ENCODE measurements around the gene PREX1. TPM values are rescaled to one million over a fixed set of nuclear protein-coding genes. Genes with fewer than 3 reads are reported as not detected.

The PREX1 gene
- polyA plus RNA-seq, 3 donors = 12.2 to 16.7 (median 14.1) TPM

GRCh38 chr20:48719598-48720255 lies 108.1 kb downstream of the PREX1 start:
- no peak for DNase-seq (ENCODE audit: extremely low read depth in 1 of 11, low read depth in 9 of 11, low spot score in 4 of 11)

GRCh38 chr20:48718786-48719578 lies 108.8 kb downstream of the PREX1 start:
- DNase-seq (ENCODE audit: extremely low read depth in 1 of 11, low read depth in 9 of 11, low spot score in 4 of 11) = no peak

- DNase-seq (ENCODE audit: extremely low read depth in 1 of 11, low read depth in 9 of 11, low spot score in 4 of 11) = no peak
Measured at GRCh38 chr20:48717680-48718223, 110.0 kb downstream of the PREX1 start.

- DNase-seq (ENCODE audit: extremely low read depth in 1 of 11, low read depth in 9 of 11, low spot score in 4 of 11) = no peak
Measured at GRCh38 chr20:48717095-48717672, 110.6 kb downstream of the PREX1 start.

GRCh38 chr20:48716541-48716940 lies 111.3 kb downstream of the PREX1 start:
- no peak for DNase-seq (ENCODE audit: extremely low read depth in 1 of 11, low read depth in 9 of 11, low spot score in 4 of 11)

- DNase-seq (ENCODE audit: extremely low read depth in 1 of 11, low read depth in 9 of 11, low spot score in 4 of 11) = no peak
Measured at GRCh38 chr20:48716086-48716485, 111.7 kb downstream of the PREX1 start.

- no peak for DNase-seq (ENCODE audit: extremely low read depth in 1 of 11, low read depth in 9 of 11, low spot score in 4 of 11)
Measured at GRCh38 chr20:48714764-48715163, 113.0 kb downstream of the PREX1 start.

- no peak for DNase-seq (ENCODE audit: extremely low read depth in 1 of 11, low read depth in 9 of 11, low spot score in 4 of 11)
Measured at GRCh38 chr20:48711696-48712464, 115.9 kb downstream of the PREX1 start.

GRCh38 chr20:48711044-48711428 lies 116.8 kb downstream of the PREX1 start:
- DNase-seq (ENCODE audit: extremely low read depth in 1 of 11, low read depth in 9 of 11, low spot score in 4 of 11) = no peak

- no peak for DNase-seq (ENCODE audit: extremely low read depth in 1 of 11, low read depth in 9 of 11, low spot score in 4 of 11)
Measured at GRCh38 chr20:48710341-48711043, 117.3 kb downstream of the PREX1 start.

- DNase-seq (ENCODE audit: extremely low read depth in 1 of 11, low read depth in 9 of 11, low spot score in 4 of 11) = no peak
Measured at GRCh38 chr20:48709744-48710143, 118.1 kb downstream of the PREX1 start.

GRCh38 chr20:48709058-48709691 lies 118.6 kb downstream of the PREX1 start:
- no peak for DNase-seq (ENCODE audit: extremely low read depth in 1 of 11, low read depth in 9 of 11, low spot score in 4 of 11)

GRCh38 chr20:48708630-48709029 lies 119.2 kb downstream of the PREX1 start:
- DNase-seq (ENCODE audit: extremely low read depth in 1 of 11, low read depth in 9 of 11, low spot score in 4 of 11) = no peak

GRCh38 chr20:48708116-48708515 lies 119.7 kb downstream of the PREX1 start:
- no peak for DNase-seq (ENCODE audit: extremely low read depth in 1 of 11, low read depth in 9 of 11, low spot score in 4 of 11)

GRCh38 chr20:48706710-48707365 lies 121.0 kb downstream of the PREX1 start:
- DNase-seq (ENCODE audit: extremely low read depth in 1 of 11, low read depth in 9 of 11, low spot score in 4 of 11) = no peak

- DNase-seq (ENCODE audit: extremely low read depth in 1 of 11, low read depth in 9 of 11, low spot score in 4 of 11) = no peak
Measured at GRCh38 chr20:48706116-48706656, 121.6 kb downstream of the PREX1 start.

- no peak for DNase-seq (ENCODE audit: extremely low read depth in 1 of 11, low read depth in 9 of 11, low spot score in 4 of 11)
Measured at GRCh38 chr20:48705240-48706115, 122.3 kb downstream of the PREX1 start.
